HUES48 (cell line): Measurements from ENCODE around the gene LOXL3.
"Not testable (repeated sequence)": the region's sequence is repeated elsewhere in the genome, so short reads cannot be mapped to it uniquely, and the experiment has no call there.

ENCODE experiments used
- H3K27ac ChIP-seq: one replicate; pipeline ENCODE4 v1.7.0; 2013; ENCODE audit warnings: low read depth, low read length, inconsistent platforms
- H3K27me3 ChIP-seq: 2 replicates; pipeline ENCODE4 v1.6.1; 2013; ENCODE audit warnings: mild to moderate bottlenecking, low read length; ENCODE audit not compliant: control insufficient read depth, insufficient read depth
- H3K36me3 ChIP-seq: 2 replicates; pipeline ENCODE4 v1.6.1; 2013; ENCODE audit warnings: low read length; ENCODE audit not compliant: control insufficient read depth, insufficient read depth
- H3K4me1 ChIP-seq: 2 replicates; pipeline ENCODE4 v1.6.1; 2013; ENCODE audit warnings: mild to moderate bottlenecking, low read length; ENCODE audit not compliant: control insufficient read depth, insufficient read depth
- H3K4me3 ChIP-seq: 2 replicates; pipeline ENCODE4 v1.5.1; 2013; ENCODE audit warnings: mild to moderate bottlenecking, low read depth, low read length
- H3K9ac ChIP-seq: 2 replicates; pipeline ENCODE4 v1.6.1; 2013; ENCODE audit warnings: mild to moderate bottlenecking, low read depth, low read length, moderate library complexity
- H3K9me3 ChIP-seq: 2 replicates; pipeline ENCODE4 v1.6.1; 2013; ENCODE audit warnings: low read length; ENCODE audit not compliant: control insufficient read depth, insufficient read depth

Gene LOXL3

DNA sequence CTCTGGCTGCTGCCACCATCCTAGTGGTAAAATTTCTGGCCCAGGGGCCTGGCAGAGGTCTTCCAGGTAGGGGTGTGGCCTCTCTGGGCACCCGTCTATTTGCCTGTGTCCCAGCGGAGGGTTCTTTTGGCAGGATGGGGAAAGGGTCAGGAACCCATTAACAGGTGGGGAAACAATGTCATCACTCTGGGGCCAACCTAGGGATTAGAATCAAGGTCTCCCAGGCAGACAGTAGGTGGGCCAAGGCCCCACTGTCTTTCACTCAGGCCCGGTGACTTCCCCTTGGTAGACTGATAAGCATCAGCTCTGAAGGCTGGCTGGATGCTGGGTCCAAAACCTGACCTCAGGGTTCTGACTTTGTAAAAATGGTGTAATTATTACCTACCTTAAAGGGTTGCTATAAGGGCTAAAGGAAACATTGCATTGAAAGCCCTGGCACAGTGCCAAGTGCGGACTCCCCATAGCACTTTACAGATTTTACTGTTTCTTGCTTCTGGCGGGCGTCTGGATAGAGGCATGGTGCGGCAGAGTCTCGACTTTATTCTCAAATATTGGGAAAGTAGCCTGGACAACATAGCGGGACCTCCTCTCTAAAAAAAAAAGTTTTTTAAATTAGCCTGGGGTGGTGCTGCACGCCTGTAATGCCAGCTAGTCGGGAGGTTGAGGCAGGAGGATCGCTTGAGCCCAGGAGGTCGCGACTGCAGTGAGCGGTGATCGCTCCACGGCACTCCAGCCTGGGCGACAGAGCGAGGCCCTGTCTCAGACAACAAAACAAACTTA, 56.6 kb downstream of the LOXL3 start:
- H3K9ac ChIP-seq: no peak overlapping the region
- H3K36me3 ChIP-seq: peaks cover 22% of the 10 kb centered on the region
- H3K27ac ChIP-seq: no peak overlapping the region
- H3K4me3 ChIP-seq: peak overlapping the region; percentile 57
- peaks cover 11% of the 10 kb centered on the region; the same call in 1 of the 2 replicates for H3K4me1 ChIP-seq
- H3K27me3 ChIP-seq: peaks cover 71% of the 10 kb centered on the region
- no peaks in the 10 kb centered on the region for H3K9me3 ChIP-seq

DNA sequence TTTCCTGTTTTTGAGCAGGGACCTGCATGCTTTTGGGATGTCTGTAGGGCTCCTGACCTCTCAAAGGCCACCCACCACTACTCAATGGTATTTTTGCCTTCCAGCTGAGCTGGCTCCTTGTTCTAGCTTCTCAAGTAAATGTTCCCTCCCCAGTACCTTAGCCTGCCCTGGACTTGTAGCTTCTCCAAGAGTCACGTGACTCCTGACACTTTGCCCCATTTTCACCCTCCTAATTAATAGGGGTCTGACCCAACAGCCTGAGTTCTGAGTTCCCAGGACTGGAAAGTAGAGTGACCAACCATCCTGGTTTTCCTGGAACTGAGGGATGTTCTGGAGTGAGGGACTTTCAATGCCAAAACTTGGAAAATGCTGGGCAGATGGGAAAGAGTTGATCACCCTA, 58.3 kb downstream of the LOXL3 start:
- H3K27me3 ChIP-seq: peaks cover 54% of the 10 kb centered on the region
- peaks cover 39% of the 10 kb centered on the region for H3K36me3 ChIP-seq
- H3K4me3 ChIP-seq: no peak overlapping the region
- H3K9me3 ChIP-seq: no peaks in the 10 kb centered on the region
- H3K9ac ChIP-seq: no peak overlapping the region
- no peak overlapping the region for H3K27ac ChIP-seq
- H3K4me1 ChIP-seq: peaks cover 10% of the 10 kb centered on the region; the same call in 1 of the 2 replicates

GRCh38 chr2:74493546-74493945, 60.2 kb downstream of the LOXL3 start:
- H3K4me1 ChIP-seq: peaks cover 4% of the 10 kb centered on the region; the same call in 1 of the 2 replicates
- H3K4me3 ChIP-seq: no peak overlapping the region
- peaks cover 35% of the 10 kb centered on the region for H3K27me3 ChIP-seq
- H3K9me3 ChIP-seq: no peaks in the 10 kb centered on the region
- peaks cover 45% of the 10 kb centered on the region for H3K36me3 ChIP-seq
- H3K27ac ChIP-seq: no peak overlapping the region
- H3K9ac ChIP-seq: no peak overlapping the region

DNA sequence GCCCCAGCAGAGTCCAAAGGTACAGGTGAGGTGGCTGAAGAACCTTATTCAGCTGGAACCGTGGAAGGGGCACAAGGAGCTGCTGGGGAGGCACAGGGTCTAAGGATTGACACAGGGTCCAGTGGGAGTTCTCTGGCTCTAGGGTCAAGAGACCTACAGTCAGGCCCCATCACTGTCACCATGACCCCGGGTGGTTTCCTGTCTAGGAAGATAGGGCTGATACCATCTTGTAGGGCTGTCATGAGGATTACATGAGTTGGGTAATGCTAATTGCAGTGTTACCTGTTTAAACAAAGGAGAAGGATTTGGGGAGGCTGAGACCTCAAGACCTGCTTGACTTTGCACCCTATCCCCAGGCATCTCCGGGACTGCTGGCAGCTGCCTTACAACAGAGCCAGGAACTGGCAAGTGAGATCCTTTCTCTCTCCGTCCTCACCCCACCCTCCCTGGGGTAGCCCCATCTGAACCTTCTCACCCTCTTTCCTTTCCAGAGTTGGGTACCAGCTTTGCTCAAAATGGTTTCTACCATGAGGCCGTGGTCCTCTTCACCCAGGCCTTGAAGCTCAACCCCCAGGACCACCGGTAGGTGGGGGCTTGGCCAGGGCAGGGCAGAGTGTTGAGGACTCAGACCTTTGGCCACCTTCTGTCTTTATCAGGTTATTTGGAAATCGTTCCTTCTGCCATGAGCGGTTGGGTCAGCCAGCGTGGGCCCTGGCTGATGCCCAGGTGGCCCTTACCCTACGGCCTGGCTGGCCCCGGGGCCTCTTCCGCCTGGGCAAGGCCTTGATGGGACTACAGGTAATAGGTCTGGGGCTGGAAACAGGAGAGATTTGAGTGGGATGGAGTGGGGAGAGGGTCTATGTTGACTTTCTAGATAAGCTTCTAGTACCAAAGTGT, 61.8 kb downstream of the LOXL3 start:
- H3K27ac ChIP-seq: no peak overlapping the region
- peaks cover 18% of the 10 kb centered on the region for H3K27me3 ChIP-seq
- no peak overlapping the region for H3K9ac ChIP-seq
- no peaks in the 10 kb centered on the region for H3K4me1 ChIP-seq
- peaks cover 46% of the 10 kb centered on the region for H3K36me3 ChIP-seq
- H3K4me3 ChIP-seq: no peak overlapping the region
- H3K9me3 ChIP-seq: no peaks in the 10 kb centered on the region

DNA sequence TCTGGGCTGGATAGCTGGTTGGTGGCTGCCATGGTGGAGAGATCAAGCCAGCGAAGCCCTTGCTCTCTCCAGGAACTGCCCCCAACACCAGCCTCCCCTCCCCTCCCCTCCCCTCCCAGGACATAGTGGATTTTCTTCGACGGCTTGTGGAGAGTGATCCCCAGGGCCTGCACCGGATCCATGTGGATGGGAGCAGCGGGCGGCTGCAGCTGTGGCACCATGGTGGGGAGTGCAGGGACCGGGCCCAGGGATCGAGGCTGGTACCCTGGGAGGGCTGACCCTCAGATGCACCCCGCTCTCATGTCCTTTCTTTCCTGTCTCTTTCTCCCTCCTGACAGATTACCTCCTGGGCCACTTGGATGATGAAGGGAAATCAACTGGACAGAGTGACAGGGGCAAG, 63.8 kb downstream of the LOXL3 start:
- H3K4me3 ChIP-seq: no peak overlapping the region
- H3K27ac ChIP-seq: no peak overlapping the region
- no peaks in the 10 kb centered on the region for H3K4me1 ChIP-seq
- H3K9ac ChIP-seq: no peak overlapping the region
- peaks cover 50% of the 10 kb centered on the region for H3K36me3 ChIP-seq
- no peaks in the 10 kb centered on the region for H3K27me3 ChIP-seq
- no peaks in the 10 kb centered on the region for H3K9me3 ChIP-seq

GRCh38 chr2:74488643-74489481, 64.9 kb downstream of the LOXL3 start:
- H3K4me1 ChIP-seq: no peaks in the 10 kb centered on the region
- H3K4me3 ChIP-seq: no peak overlapping the region
- no peaks in the 10 kb centered on the region for H3K27me3 ChIP-seq
- peaks cover 44% of the 10 kb centered on the region for H3K36me3 ChIP-seq
- no peaks in the 10 kb centered on the region for H3K9me3 ChIP-seq
- H3K27ac ChIP-seq: no peak overlapping the region
- no peak overlapping the region for H3K9ac ChIP-seq

- no peak overlapping the region for H3K27ac ChIP-seq
- no peaks in the 10 kb centered on the region for H3K9me3 ChIP-seq
- peaks cover 5% of the 10 kb centered on the region for H3K4me1 ChIP-seq
- H3K4me3 ChIP-seq: no peak overlapping the region
- peaks cover 21% of the 10 kb centered on the region for H3K36me3 ChIP-seq
- H3K9ac ChIP-seq: no peak overlapping the region
- H3K27me3 ChIP-seq: no peaks in the 10 kb centered on the region
Measured at GRCh38 chr2:74486141-74486540, 67.6 kb downstream of the LOXL3 start.

- H3K9ac ChIP-seq, H3K9me3 ChIP-seq, H3K27ac ChIP-seq, H3K27me3 ChIP-seq, H3K4me1 ChIP-seq: not testable (repeated sequence)
- peak overlapping the region; percentile 78 for H3K4me3 ChIP-seq
- H3K36me3 ChIP-seq: peaks cover 29% of the 10 kb centered on the region
Measured at GRCh38 chr2:74483675-74484164, 70.0 kb downstream of the LOXL3 start.

DNA sequence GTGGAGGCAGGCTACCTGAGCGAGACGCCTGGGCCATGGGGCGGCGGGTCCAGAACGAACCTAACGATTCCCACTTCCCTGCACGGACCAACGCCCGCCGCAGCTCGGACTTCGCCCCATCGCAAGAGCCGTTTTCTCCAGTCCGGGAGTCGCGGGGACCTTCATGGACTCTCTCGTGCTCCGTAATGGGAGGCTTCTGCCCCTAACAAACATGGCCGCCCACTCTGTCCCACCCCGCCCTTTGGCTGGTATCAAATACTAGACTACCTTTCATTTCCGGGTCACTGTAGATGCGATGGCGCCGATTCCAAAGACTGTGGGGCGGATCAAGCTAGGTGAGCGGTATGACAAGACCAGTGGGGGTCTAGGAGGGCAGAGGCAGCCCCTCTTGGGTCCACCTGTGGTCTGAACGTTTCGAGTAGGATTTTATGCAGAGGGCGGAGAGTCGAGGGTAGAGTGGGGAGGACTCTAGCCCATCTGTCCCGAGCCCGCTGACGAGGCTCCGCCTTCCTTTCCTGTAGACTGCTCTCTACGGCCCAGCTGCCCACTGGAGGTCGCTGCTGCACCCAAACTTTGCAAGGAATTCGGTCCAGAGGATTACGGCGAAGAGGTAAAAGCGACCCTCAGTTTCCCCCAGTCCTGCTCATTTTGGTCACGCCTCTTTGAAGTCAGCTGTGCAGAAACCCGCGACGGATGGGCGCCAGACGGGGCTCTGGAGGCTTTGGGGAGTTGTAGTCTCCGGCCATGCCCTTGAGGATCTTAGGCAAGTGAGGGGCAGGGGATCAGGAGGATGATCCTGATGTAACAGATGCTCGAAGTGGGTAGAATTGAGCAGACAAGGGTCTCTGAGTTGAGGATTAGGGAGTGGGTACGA, 70.7 kb downstream of the LOXL3 start, which contains the start of the genes CCDC142 and TTC31:
Gene CCDC142, minus strand, starts transcription at position 198 of the 874 bp plus-strand sequence. Its CDS starts 161 bp downstream, at position 37.
Gene TTC31, plus strand, starts transcription at position 281 of the 874 bp plus-strand sequence. Its CDS starts 15 bp downstream, at position 296.
- peaks cover 29% of the 10 kb centered on the region for H3K36me3 ChIP-seq
- peak within 1 kb of the TSS; percentile 78 for H3K4me3 ChIP-seq
- H3K9me3 ChIP-seq: no peaks in the 10 kb centered on the region
- H3K27ac ChIP-seq: peak within 1 kb of the TSS; percentile 90
- peaks cover 6% of the 10 kb centered on the region for H3K4me1 ChIP-seq
- H3K27me3 ChIP-seq: no peaks in the 10 kb centered on the region
- peak within 1 kb of the TSS; percentile 76 for H3K9ac ChIP-seq
